NT2/D1 (cell line): ENCODE data around the gene METRN.

ENCODE experiments used
- YY1 ChIP-seq: IDR thresholded peaks from 2 replicates; pipeline ENCODE4 v1.6.1; 2011; ENCODE audit not compliant: insufficient read length, insufficient read depth
- ZNF274 ChIP-seq: IDR thresholded peaks from 2 replicates; pipeline ENCODE4 v1.6.1; 2011; ENCODE audit warnings: mild to moderate bottlenecking, low read depth, low read length

GRCh38 chr16:723695-724094, 8.8 kb downstream of the METRN start:
- TF ChIP-seq YY1: no peak
- no peak for TF ChIP-seq ZNF274
